ENCODE data around the gene TANC1. TPM values are rescaled to one million over a fixed set of nuclear protein-coding genes. Genes with fewer than 3 reads are reported as not detected.

Gene TANC1
- total RNA-seq, 6 donors from 2014 or later: 41.6 to 101 (median 75.5) TPM

GRCh38 chr2:158934170-158934569 lies 34.3 kb upstream of the TANC1 start:
- H3K4me3 ChIP-seq: no peak overlapping the region

GRCh38 chr2:158935617-158936016 lies 32.8 kb upstream of the TANC1 start:
- H3K9me3 ChIP-seq: no peaks in the 10 kb centered on the region
- DNase-seq (no peak), ATAC-seq (ENCODE audit: low FRiP score in 2 of 2) (no peak)
- TF ChIP-seq POLR2AphosphoS5 (IDR thresholded peaks at IDR 0.05) (no peak), CTCF (IDR thresholded peaks at IDR 0.05) (no peak), EP300 (IDR thresholded peaks at IDR 0.05) (no peak), POLR2A (IDR thresholded peaks at IDR 0.05) (no peak)
- no peaks in the 10 kb centered on the region for H3K36me3 ChIP-seq
- WGBS, 2 donors: 95 to 100% methylated on average over 3 of the region's 3 CpGs
- no peaks in the 10 kb centered on the region for H3K27me3 ChIP-seq
- H3K4me1 ChIP-seq: peaks cover 0 to 14% (median 3%) of the 10 kb centered on the region in 4 donors
- H3K27ac ChIP-seq: no peak overlapping the region
- no peak overlapping the region for H3K4me3 ChIP-seq

More at GRCh38 chr2:158934170-158934569, 34.3 kb upstream of the TANC1 start:
- no peaks in the 10 kb centered on the region for H3K36me3 ChIP-seq
- DNase-seq: no peak
- H3K9me3 ChIP-seq: no peaks in the 10 kb centered on the region
- no peak for ATAC-seq (ENCODE audit: low FRiP score in 2 of 2)
- H3K27ac ChIP-seq: no peak overlapping the region
- peaks cover 0 to 14% (median 3%) of the 10 kb centered on the region in 4 donors for H3K4me1 ChIP-seq
- H3K27me3 ChIP-seq: no peaks in the 10 kb centered on the region
- no peak for TF ChIP-seq CTCF (IDR thresholded peaks at IDR 0.05)
- WGBS, 2 donors: 59 to 66% methylated on average over 2 of the region's 2 CpGs

- Histone ChIP-seq H3K4me3 (no peak overlapping the region), H3K9me3 (no peaks in the 10 kb centered on the region), H3K27ac (peak overlapping the region in 3 of 4 donors; percentile 10 to 71 (median 56)), H3K36me3 (no peaks in the 10 kb centered on the region), H3K4me1 (peaks cover 0 to 14% (median 3%) of the 10 kb centered on the region in 4 donors), H3K27me3 (no peaks in the 10 kb centered on the region)
- DNase-seq (peak in 1 of 2 donors; percentile 64), ATAC-seq (ENCODE audit: low FRiP score in 2 of 2) (peak; percentile 57 to 83)
- TF ChIP-seq EP300 (IDR thresholded peaks at IDR 0.05): peak in 2 of 4 donors; percentile 91 to 99
- no peak for TF ChIP-seq CTCF (IDR thresholded peaks at IDR 0.05)
- peak; percentile 81 to 83 for TF ChIP-seq POLR2AphosphoS5 (IDR thresholded peaks at IDR 0.05)
- TF ChIP-seq POLR2A (IDR thresholded peaks at IDR 0.05): no peak
- WGBS, 2 donors: 39% methylated on average over 2 of the region's 2 CpGs
Observed at GRCh38 chr2:158936978-158937377, 31.5 kb upstream of the TANC1 start.

GRCh38 chr2:158940356-158940755 lies 28.1 kb upstream of the TANC1 start:
- Histone ChIP-seq H3K4me3 (no peak overlapping the region), H3K36me3 (no peaks in the 10 kb centered on the region), H3K9me3 (no peaks in the 10 kb centered on the region), H3K27me3 (no peaks in the 10 kb centered on the region), H3K27ac (no peak overlapping the region), H3K4me1 (peaks cover 0 to 14% (median 8%) of the 10 kb centered on the region in 4 donors)
- ATAC-seq (ENCODE audit: low FRiP score in 2 of 2) (no peak), DNase-seq (no peak)
- WGBS, 2 donors: 88 to 91% methylated on average over 2 of the region's 2 CpGs
- TF ChIP-seq EP300 (IDR thresholded peaks at IDR 0.05): no peak
- no peak for TF ChIP-seq POLR2AphosphoS5 (IDR thresholded peaks at IDR 0.05)
- TF ChIP-seq CTCF (IDR thresholded peaks at IDR 0.05): no peak
- TF ChIP-seq POLR2A (IDR thresholded peaks at IDR 0.05): no peak

GRCh38 chr2:158943973-158944372 lies 24.5 kb upstream of the TANC1 start:
- 71 to 89% methylated on average over 4 of the region's 4 CpGs for WGBS, 2 donors
- no peak for TF ChIP-seq EP300 (IDR thresholded peaks at IDR 0.05)
- TF ChIP-seq POLR2AphosphoS5 (IDR thresholded peaks at IDR 0.05): no peak
- TF ChIP-seq POLR2A (IDR thresholded peaks at IDR 0.05): no peak
- no peak for TF ChIP-seq CTCF (IDR thresholded peaks at IDR 0.05)
- ATAC-seq (ENCODE audit: low FRiP score in 2 of 2): no peak
- H3K27me3 ChIP-seq: no peaks in the 10 kb centered on the region
- H3K36me3 ChIP-seq: no peaks in the 10 kb centered on the region
- no peak overlapping the region for H3K4me3 ChIP-seq
- peaks cover 0 to 9% (median 0%) of the 10 kb centered on the region in 4 donors for H3K4me1 ChIP-seq
- H3K9me3 ChIP-seq: no peaks in the 10 kb centered on the region
- no peak overlapping the region for H3K27ac ChIP-seq
- DNase-seq: peak in 1 of 2 donors; percentile 81
